Measurements from ENCODE around the gene SSBP2.
"Not testable (repeated sequence)": the region's sequence is repeated elsewhere in the genome, so short reads cannot be mapped to it uniquely, and the experiment has no call there.

Gene SSBP2

DNA sequence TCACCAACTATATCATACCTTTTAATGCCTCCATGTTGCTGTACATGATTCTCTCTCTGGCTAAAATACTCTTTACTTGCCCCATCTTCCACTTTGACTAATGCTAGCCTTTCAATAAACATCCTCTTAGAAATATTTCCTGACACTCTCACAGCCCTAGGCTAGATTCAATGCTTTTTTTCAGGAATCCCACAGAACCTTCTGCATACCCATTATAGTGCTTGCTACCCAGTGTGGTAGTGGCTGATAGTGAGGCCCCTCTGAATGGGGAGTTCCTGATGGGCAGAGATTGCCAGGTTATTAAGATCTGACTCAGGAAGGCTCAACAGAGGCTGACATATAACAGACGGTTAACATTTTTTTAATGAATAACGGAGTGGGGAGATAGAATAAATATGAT is 11.6 kb downstream of the SSBP2 start:
- DNase-seq (ENCODE audit: low read depth in 1 of 2, low spot score in 1 of 2) = no peak

DNA sequence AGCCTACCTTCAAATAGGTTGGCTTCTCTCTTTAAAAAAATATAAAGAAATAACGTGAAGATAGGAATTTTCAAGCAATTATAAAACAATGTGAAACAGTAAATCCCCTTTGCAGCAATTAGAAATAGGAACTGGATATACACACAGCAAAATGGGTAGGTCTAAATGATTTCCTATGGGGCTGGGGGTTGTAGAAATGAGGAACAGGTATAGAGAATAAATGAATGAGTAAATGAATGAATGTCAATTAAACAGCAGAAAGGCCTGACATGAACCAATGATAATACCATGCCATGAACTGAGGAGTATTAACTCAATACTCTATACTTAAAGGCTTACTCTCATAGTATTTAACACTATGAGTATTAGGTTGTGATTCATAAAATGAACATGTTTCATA is 21.6 kb downstream of the SSBP2 start:
- DNase-seq (ENCODE audit: low read depth in 1 of 2, low spot score in 1 of 2) = no peak

DNA sequence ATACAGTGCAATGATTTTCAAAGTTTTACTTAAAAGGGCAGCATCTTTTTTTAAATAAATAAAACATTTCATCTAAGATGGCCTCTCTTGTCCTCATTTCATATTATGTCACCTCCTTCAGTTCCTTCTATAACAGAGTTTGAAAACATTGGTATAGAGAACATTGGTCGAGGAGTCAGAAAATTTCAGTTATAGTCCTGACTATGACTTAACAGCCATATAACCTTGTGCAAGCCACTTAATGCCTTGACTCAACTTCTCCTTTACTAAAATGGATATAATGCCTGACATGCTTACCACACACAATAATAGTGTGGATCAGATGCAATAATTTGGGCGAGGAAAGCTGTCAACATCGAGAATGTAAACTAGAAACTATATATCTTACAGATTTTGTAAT is 22.6 kb downstream of the SSBP2 start:
- DNase-seq (ENCODE audit: low read depth in 1 of 2, low spot score in 1 of 2) = no peak

DNA sequence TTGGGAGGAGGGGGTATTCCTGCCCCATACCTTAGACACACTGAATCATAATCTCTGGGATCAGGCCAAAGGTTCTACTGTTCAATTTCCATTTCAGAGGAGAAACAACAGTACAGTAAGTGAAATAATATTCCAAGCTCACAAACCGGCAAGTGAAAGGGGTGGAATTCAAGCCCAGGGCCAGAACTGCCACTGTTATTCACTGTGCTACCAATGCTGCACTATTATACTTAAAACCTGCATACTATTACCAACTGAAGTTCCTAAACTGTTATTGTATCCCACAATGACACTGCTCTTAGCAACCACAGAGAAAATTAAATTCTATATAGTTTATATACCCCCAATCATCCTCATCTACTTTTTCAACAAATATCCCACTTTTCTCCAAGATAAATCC is 24.6 kb downstream of the SSBP2 start:
- no peak for DNase-seq (ENCODE audit: low read depth in 1 of 2, low spot score in 1 of 2)

DNA sequence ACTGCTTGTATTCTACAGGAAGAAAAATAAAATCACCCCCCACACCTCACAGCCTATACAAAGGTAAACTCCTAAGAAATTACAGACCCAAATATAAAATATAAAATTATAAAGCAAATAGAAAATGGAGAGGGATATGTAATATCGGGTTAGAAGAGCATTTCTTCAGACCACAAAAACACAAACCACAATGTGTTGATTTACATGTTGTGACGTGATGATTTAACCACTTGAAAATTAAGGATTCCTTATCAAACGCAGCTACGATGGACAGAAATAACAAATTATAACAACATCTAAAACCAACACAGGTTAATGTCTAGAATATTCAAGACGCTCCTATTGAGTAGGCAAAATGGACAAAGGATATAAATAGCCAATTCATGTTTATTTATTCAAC is 26.3 kb downstream of the SSBP2 start:
- no peak for DNase-seq (ENCODE audit: low read depth in 1 of 2, low spot score in 1 of 2)

DNA sequence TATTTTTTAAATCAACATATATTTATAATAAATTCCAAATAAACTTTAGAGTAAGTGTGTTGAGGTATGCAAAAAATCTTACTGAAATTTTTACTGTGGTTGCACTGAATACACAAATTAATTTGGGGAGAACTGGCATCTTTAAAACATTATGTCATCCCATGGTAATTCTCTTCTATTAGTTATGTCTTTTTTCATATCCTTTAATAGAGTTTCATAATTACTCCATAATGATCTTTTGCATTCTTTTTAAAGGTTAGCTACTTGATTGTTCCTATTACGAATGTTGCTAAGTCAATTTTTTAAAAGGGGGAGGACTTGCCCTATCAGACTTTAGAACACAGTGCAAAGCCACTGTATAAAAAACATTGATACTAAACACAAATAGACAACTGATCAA is 26.8 kb downstream of the SSBP2 start:
- DNase-seq (ENCODE audit: low read depth in 1 of 2, low spot score in 1 of 2) = no peak

DNA sequence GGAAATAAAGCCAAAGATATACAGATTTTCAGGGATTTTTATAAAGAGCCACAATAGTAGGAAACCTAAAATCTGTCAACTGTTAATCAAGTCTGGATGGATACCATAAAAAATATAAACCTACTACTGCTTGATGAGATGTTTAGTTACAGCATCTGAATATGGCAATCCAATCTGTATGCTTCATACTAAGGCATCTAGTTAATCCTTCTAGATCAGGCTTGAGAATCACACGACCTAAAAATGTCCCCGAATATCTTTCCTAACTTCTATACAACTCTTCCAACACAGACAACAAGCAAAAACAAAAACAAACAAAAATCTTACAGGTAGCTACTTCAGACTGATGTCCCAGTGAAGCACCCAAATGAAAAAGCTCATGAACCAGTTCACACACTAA is 29.8 kb downstream of the SSBP2 start:
- DNase-seq (ENCODE audit: low read depth in 1 of 2, low spot score in 1 of 2) = no peak

DNA sequence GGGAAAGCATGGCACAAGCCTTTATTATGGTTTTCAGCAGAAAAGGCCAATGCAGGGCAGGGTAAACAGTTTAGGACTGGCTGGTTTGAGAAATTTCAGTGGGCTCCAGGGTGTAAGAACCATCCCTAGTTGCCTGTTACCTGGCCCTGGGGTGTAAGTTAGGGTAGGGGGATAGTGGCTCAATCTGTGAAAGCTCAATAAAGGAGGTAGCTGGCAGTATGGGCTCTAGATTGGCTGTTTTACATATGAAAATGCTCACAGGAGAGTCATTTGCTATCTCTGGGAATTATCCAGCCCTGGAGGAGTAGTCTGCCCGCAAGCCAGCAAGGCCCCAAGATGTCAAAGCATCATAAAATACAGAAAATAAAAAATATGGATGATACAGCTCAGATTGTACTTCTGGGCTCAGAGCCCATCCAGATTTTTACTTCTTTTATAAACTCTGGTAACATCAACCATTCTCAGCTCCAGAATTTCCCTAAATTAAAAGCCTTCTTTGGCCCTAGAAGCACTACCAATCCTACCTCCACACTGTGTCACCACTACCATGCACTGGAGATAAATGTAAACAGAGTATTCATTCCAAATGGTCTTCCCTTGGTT is 31.1 kb downstream of the SSBP2 start:
- DNase-seq (ENCODE audit: low read depth in 1 of 2, low spot score in 1 of 2) = no peak

DNA sequence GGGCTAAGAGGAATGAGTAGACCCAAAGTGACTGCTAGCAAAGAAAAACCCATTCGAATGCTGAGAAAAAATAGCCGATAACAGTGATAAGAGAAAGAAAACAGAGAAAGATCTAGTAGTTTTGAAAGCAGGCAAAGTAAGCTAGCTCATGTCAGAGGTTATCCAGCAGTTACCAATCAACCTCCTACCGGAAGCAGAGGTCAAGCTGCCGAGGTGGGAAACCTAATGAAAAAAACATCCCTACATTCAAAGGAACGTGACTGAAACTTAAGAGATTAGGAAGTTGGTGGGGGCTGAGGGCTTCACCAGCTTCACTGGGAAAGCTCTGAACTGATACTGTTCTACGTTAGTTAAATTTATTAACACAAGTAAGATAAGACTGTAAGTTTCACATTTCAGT is 32.6 kb downstream of the SSBP2 start:
- DNase-seq (ENCODE audit: low read depth in 1 of 2, low spot score in 1 of 2) = no peak

DNA sequence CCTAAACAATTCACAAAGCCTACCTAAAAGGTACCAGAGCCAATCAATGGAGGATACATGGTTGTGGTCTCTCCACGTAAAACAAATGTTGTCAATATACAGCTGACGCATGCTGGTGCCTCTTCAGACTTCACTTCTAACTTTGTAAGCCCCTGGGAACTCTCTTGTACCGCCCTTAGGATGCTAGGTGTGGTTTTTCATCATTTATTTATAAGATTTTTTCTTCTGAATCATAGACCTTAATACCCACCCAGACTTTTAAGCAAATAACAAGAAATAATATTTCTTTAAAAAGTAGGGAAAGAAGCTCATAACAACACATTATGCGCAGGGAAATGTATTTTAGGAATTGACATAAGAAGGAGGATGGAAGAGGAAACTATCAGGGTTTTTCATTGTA is 33.0 kb downstream of the SSBP2 start:
- no peak for DNase-seq (ENCODE audit: low read depth in 1 of 2, low spot score in 1 of 2)

DNA sequence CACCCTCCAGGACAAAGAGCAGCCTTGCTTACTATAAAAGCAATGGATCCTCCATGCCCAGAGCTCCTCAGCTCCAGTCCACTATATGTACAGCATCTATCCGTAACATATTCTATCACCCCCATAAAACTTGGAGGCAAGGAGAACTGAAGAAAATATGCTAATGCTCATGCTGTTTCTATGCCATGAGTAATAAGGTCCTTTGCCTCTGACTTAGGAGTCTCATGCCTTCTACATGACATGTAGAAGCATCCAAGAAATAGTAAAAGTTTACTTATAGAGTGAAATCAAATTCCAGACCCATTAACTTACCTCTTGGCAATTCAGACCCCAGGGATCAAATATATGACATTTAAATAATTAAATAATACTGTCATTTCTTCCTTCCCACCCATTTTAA is 33.7 kb downstream of the SSBP2 start:
- DNase-seq (ENCODE audit: low read depth in 1 of 2, low spot score in 1 of 2) = no peak

DNA sequence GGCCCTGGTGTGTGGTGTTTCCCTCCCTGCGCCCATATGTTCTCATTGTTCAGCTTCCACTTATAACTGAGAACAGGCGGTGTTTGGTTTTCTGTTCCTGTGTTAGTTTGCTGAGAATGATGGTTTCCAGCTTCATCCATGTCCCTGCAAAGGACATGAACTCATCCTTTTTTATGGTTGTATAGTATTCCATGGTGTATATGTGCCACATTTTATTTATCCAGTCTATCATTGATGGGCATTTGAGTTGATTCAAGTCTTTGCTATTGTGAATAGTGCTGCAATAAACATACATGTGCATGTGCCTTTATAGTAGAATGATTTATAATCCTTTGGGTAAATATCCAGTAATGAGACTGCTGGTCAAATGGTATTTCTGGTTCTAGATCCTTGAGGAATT is 36.8 kb downstream of the SSBP2 start:
- not testable (repeated sequence) for DNase-seq (ENCODE audit: low read depth in 1 of 2, low spot score in 1 of 2)

DNA sequence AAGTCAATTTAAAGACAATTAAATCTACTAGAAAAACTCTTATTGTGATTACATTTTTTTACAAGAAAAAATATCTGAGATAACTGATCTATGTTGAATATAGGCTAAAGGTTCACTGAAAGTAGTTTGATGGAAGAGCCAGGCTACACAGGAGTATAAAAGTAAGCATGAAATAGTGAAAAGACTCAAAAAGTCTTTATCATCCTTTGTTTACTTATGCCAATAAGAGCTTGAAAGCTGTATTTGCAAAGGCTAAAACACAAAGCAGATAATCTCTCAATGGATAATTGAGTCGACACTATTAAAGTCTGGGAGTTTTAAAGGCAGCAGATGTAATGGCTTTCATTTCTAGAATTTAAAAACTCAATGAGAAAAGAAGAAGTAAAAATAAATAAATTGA is 42.0 kb downstream of the SSBP2 start:
- no peak for DNase-seq (ENCODE audit: low read depth in 1 of 2, low spot score in 1 of 2)

DNA sequence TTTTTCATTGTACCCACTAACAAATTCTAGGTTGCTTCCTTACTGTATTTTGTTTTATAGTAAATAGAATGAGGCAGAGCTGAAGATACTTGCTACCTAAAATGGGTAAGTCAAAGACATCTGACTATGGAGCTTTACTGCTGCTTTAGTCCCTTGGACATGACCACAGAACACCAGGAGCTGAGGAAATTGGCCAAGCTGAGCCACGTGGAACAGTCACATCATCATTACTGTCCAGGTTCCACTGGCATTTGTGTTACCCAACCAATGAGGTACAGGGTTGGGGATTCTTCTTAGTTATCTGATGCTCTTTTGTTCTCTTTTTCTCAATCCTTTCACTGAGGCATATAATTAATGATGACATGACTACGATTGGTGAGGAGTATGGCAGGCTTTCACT is 47.1 kb downstream of the SSBP2 start:
- DNase-seq (ENCODE audit: low read depth in 1 of 2, low spot score in 1 of 2) = no peak

DNA sequence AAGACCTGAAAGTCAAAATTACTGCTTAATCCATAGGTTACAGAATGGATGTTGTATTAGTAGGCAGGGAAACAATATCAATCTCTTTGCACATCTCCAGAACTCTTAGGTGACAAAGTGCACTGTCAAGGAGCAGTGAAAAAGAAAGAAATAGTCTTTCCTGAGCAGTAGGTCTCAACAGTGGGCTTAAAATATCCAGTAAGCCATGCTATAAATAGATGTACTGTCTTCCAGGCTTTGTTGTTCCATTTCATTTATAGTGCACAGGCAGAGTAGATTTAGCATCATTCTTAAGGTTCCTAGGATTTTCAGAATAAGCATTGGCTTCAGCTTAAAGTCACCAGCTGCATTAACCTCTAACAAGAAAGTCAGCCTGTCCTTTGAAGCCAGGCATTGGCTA is 50.7 kb downstream of the SSBP2 start:
- DNase-seq (ENCODE audit: low read depth in 1 of 2, low spot score in 1 of 2) = no peak

DNA sequence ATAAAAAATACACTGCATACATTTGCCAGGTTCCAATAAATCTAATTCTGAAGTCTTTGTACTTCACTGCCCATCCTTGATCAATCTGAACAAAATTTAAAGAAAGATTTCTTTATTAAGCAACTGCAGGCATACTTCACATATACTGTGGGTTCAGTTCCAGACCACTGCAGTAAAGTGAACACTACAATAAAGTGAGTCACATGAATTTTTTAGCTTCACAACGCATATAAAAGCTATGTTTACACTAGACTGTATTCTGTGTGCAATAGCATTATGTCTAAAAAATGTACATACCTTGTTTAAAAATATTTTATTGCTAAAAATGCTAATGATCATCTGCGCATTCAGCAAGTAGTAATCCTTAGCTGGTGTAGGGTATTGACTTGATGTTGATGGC is 52.1 kb downstream of the SSBP2 start:
- DNase-seq (ENCODE audit: low read depth in 1 of 2, low spot score in 1 of 2) = no peak

DNA sequence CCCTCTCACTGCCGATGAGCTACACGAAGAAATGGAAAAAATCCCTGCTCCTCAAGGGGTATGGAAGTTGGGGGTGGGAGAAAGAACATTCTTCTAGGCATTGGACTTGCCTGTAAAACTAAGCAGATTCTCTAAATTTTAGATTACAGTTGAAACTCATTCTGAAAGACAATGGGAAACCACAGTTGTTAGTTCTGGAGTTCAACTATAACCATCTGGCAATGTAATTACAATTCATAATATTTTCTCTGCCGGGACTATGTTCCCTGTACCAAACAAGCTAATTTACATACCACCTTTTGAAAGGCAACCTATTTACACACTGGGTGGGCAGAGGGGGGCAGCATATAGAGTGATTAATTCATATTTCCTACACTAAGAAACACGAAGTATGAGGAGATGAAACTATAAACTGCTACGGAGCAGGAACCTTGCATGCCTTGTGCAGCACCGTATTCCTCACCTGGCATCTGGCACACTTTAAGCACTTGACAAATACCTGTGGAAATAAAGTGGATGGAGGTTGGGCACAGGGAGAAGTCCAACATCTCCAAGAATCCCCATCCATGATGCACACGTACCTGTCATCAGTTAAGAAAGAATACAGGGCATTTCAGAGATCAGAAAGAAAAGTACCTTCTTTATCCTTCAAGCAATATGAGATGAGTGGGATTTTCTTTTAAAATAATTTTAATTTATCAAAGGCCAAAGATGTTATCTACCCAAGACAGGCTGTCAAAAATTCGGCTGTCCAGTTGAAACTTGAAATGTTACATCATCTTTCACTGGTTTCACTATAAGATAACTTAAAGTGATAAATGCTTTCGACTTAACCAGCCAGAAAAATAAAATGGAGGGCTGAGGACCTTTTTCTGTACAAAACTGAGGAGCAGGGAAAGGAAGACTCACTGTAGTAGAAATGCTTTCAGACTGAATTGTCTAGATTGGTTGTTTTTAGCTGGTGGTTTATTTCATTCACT is 54.2 kb downstream of the SSBP2 start:
- DNase-seq (ENCODE audit: low read depth in 1 of 2, low spot score in 1 of 2) = no peak

DNA sequence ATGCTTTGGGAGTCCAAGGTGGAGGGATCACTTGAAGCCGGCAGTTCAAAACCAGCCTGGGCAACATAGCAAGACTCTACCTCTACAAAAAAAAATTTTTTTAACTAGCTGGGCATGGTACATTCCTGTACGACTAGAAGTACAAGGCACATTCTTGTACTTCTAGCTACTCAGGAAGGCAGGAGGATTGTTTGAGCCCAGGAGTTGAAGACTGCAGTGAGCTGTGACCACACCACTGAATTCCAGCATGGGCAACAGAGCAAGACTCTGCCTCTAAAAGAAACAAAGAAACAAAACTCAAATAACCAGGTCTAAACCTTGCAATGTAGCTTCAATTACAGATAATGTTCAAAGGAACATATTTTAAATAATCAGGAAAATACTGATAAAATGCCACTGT is 56.2 kb downstream of the SSBP2 start:
- no peak for DNase-seq (ENCODE audit: low read depth in 1 of 2, low spot score in 1 of 2)

DNA sequence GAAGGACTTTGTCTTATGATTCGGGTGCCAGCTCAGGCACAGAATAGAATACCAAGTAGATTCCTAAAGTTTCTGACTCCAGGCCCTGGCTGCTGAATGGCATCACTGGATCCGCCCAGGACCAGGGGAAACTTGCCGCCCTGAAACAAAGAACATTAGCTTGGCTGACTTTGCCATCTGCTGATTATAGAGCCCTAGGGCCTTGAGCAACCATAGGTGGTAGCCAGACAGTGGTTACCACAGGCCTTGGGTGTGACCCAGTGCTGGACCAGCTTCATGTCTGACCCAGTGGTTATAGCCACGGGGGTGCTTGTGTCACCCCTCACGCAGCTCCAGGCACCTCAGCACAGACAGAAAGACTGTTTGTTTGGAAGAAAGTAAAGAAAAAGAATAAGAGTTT is 62.7 kb downstream of the SSBP2 start:
- DNase-seq (ENCODE audit: low read depth in 1 of 2, low spot score in 1 of 2) = no peak

DNA sequence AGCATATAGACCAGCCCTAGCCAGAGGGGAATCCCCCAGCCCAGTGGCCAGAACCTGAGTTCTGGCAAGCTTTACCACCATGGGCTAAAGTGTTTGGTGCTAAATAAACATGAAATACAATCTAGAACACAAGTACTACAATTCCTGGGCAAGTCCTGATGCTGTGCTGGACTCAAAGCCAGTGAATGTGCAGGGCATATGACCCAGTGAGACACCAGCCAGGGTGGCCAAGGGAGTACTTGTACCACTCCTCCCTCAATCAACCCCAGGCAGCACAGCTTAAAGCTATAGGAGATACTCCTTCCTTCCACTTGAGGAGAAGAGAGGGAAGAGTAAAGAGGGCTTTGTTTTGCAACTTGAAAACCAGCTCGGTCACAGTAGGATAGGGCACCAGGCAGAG is 63.6 kb downstream of the SSBP2 start:
- DNase-seq (ENCODE audit: low read depth in 1 of 2, low spot score in 1 of 2) = no peak

DNA sequence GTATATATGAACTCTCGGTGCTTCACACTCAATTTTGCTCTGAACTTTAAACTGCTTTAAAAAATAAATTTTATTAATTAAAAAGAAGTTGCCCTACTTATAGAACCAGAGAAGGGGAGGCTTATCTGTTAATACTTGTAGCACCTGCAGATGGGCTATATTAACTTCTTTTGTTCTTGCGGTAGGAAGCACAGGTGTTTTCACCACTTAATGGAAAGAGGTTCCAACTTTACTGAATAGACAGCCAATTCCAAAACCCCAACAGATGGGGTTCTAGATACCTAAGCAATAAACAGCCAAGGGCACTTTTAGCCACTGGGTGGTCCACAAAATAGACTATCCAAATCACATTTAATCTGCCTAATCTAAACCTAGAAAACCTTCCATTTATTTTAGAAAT is 65.4 kb downstream of the SSBP2 start:
- DNase-seq (ENCODE audit: low read depth in 1 of 2, low spot score in 1 of 2) = no peak

DNA sequence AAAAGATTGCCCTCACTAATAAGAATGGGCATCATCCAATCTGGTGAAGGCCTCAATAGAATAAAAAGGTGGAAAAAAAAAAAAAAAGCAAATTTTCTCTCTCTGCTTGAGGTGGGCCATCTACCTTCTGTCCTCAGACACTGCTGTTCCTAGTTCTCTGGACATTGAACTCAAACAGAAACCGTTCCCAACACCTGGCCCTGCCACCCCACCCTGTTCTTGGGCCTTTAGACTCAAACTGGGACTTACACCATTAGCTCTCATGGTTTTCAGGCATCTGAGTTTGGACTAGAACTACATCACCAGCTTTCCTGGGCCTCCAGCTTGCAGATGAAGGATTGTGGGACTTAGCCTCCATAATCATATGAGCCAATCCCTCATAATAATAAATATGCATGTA is 71.0 kb downstream of the SSBP2 start:
- DNase-seq (ENCODE audit: low read depth in 1 of 2, low spot score in 1 of 2) = no peak

DNA sequence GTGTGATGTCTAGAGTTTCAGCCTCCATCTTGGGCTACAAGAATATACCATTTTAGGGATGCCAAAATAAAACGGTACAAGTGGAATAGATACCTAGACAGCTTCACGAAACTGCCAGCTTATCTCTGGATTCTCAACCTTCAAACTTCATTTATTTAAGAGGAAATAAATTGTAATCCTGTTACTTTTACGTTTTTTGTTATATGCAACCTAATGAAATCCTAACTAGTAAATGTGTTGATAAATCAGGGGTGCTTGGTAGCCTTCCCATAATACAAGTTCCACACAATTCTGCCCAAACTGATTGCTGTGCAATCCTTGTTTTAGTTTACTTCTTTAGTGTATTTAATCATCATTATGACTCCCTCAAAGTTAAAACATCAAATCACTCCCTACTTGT is 75.5 kb downstream of the SSBP2 start:
- DNase-seq (ENCODE audit: low read depth in 1 of 2, low spot score in 1 of 2) = no peak

Data from activated T-helper 1 cell treated with anti-CD3 and anti-CD28 coated beads, Interleukin-2, amount 50 U/mL, for 16 hours (primary cell).